HFF-Myc (cell line): ENCODE measurements around the gene EGFLAM.

Experiments used
- DNase-seq: peaks from one replicate; pipeline ENCODE4 v3.0.0-alpha.2; 2011; ENCODE audit warnings: low read depth; ENCODE audit errors: extremely low read depth
- H3K4me3 ChIP-seq: replicated peaks from 2 replicates; pipeline ENCODE4 v1.5.1; 2011; ENCODE audit warnings: low read depth, mild to moderate bottlenecking, control low read depth, low read length
- CTCF ChIP-seq: IDR thresholded peaks from 2 replicates; pipeline ENCODE4 v1.5.1; 2012; ENCODE audit warnings: mild to moderate bottlenecking, low read depth, low read length, control low read depth; ENCODE audit errors: missing control alignments

Gene EGFLAM

GRCh38 chr5:38446029-38446522 lies 187.7 kb downstream of the EGFLAM start:
- H3K4me3 ChIP-seq, result peak overlapping the region; percentile 26; the same call in 1 of the 2 replicates
- no peak for DNase-seq
- TF ChIP-seq CTCF, result no peak

GRCh38 chr5:38447056-38447455 lies 188.7 kb downstream of the EGFLAM start:
- TF ChIP-seq CTCF, result no peak
- no peak overlapping the region for H3K4me3 ChIP-seq
- DNase-seq, result no peak

- peak; percentile 67 for DNase-seq
- H3K4me3 ChIP-seq, result no peak overlapping the region
- no peak for TF ChIP-seq CTCF
Measured at GRCh38 chr5:38447786-38448185, 189.4 kb downstream of the EGFLAM start.

GRCh38 chr5:38448568-38449350 lies 190.4 kb downstream of the EGFLAM start:
- DNase-seq, result no peak
- no peak overlapping the region for H3K4me3 ChIP-seq

GRCh38 chr5:38450627-38451026 lies 192.3 kb downstream of the EGFLAM start:
- TF ChIP-seq CTCF, result no peak
- no peak for DNase-seq
- H3K4me3 ChIP-seq, result no peak overlapping the region

More at GRCh38 chr5:38448568-38449350, 190.4 kb downstream of the EGFLAM start:
- no peak for TF ChIP-seq CTCF

- DNase-seq, result peak; percentile 75
- TF ChIP-seq CTCF, result no peak
- no peak overlapping the region for H3K4me3 ChIP-seq
Measured at GRCh38 chr5:38451074-38451725, 192.8 kb downstream of the EGFLAM start.
